ENCODE data around the gene CDK8. TPM values are rescaled to one million over a fixed set of nuclear protein-coding genes. Genes with fewer than 3 reads are reported as not detected.

CDK8 gene
- total RNA-seq, 1 donor from 2014 or later, result 12.4 TPM

DNA sequence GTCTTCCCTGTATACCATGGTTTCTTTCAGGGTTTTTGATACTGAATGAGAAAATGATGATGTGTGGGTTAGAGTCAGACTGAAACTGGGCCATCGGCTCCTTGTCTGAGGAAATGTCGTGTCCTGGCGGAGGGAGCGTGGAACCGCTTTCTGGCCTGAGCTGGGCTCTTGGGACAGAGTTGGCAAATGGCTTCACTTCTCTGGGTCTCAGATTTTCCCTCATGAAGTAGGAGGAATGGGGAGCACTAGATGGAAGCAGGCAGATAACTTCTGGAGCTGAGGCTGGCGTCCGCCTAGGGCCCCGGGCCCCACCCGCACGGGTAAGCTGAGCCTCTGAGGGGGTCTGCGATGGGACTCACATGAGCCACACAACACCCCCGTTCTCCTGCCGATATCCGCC, 170.3 kb downstream of the CDK8 start:
- intact Hi-C loops (cut with DNase I), result no loop called here
- DNase-seq (ENCODE audit: low spot score), result no peak

DNA sequence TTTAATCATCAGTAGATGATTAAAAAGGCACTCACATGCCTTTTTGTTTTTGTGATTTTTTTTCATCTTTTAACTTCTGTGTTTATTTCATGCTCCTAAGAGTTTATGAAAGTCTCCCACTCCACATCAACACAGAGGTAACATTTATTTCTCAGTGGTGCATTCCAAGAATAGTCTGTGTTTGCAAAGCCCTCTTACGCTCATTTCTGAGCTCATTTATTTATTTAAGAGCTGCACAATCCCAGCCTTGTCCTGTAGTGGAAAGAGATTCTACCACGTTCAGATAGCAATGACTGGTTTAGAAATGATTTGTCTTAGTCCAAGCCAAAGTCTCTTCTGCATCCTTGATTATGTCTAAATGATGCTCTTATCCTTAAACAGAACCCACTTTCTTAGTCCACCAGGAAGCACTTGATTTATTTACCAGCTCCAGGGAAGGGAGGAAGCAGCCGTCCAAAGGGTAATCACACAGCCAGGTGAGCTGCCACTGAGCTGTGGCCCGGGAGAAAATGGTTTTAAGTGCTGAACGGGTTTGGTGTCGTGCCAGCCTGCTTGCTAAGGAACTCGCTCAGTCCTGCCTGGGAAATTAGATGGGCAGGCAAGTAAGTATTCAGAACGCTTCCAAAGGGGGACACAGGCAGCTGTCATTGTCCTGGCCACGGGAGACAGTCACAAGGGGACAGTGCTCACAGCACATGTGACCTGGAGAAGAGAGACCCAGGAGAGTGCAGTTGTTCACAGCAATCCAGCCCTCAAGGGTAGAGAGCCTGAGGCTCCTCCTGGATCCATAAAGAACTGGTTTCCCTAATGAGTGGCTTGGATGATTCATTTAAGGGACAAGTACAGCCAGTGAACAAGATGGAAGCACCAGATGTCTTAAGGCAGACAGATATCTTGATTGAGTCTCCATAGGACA, 171.8 kb downstream of the CDK8 start:
- no peak for DNase-seq (ENCODE audit: low spot score)
- intact Hi-C loops (cut with DNase I), result no loop called here

DNA sequence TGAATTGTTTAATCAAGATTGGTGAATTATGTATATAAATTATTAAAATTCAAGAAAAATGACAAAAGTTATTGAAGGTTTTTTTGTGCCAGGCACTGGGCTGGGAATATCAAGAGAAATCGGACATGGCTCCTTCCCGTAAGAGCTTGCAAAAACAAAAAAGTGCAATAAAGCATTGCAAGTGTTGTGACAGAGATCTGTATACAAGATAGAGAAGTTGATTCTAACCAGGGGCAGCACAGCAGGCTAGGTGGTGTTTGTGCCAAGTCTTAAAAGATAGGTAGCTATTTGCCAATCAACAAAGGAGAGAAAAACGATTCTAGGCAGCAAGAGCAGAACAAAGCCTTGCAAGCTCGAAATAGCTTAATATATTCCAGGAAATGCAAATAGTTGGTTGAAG, 179.8 kb downstream of the CDK8 start:
- no peak for DNase-seq (ENCODE audit: low spot score)
- intact Hi-C loops (cut with DNase I), result no loop called here

DNA sequence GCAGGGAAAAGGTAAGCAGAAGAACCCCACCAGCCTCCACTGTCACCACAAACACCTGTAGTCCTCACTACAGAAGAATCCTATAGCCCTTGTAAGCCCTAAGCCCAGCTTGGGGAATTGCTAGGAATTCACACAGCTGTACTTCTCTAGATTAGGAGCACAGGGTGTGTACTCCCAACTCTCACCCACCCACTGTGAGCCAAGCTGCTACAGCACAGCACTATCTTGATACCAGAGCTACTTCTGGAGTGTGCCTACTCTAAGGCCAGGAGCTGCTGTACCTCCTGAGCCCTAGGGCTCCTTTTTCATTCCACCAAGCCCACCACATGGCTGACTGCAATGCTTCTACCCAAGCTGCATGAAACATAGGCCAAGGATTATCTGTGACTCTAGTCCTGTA, 181.2 kb downstream of the CDK8 start:
- intact Hi-C loops (cut with DNase I), result no loop called here
- DNase-seq (ENCODE audit: low spot score), result no peak

DNA sequence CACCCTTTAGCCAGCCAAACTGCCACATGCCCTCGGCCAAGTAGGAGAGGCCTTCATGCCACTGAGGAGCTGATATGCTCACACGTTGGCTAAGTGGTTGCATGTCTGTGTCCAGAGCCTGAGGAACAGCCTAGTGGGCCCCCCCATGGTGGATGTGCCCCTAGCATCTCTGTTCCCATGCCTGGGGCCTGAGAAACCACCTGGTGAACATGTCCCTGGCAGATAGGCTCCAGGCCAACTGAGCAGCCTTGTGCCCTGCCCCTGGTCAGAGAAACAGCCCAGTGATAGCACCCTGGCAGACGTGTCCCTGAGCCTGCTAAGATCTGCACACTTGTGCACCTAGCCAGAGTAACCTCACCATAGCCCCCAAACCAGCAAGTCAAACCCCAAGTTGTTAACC, 181.7 kb downstream of the CDK8 start:
- intact Hi-C loops (cut with DNase I), result no loop called here
- DNase-seq (ENCODE audit: low spot score), result no peak

DNA sequence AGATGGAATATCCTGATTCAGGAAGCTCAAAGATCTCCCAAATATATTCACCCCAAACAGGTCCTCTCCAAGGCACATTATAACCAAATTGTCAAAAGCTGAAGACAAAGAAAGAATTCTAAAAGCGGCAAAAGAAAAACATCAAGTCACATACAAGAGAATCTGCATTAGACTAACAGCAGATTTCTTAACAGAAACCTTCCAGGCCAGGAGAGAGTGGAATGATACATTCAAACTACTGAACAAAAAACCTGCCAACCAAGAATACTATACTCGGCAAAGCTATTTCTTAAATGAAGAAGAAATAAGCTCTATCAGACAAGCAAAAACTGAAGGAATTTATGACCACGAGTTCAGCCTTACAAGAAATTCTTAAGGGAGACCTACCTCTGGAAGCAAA, 183.0 kb downstream of the CDK8 start:
- no peak for DNase-seq (ENCODE audit: low spot score)
- intact Hi-C loops (cut with DNase I), result no loop called here

DNA sequence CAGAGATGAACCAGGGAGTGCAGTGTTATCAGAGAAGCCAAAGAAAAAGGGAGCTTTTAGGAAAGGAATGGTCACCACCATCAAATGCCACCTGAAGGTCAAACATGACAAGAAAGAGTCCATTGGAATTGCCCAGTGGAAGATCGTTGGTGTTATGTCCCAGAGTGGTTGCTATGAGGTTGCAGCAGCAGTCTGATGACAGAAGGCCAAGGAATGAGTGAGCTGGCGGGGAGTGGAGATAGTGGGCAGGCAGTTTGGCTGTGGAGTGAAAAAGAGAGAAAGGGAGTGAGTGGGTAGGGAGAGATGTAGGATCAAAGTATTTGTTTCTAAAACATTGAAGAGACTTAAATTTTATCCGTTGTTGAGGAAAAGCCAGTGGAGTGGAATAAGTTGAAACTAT, 186.2 kb downstream of the CDK8 start:
- intact Hi-C loops (cut with DNase I), result no loop called here
- DNase-seq (ENCODE audit: low spot score), result no peak

DNA sequence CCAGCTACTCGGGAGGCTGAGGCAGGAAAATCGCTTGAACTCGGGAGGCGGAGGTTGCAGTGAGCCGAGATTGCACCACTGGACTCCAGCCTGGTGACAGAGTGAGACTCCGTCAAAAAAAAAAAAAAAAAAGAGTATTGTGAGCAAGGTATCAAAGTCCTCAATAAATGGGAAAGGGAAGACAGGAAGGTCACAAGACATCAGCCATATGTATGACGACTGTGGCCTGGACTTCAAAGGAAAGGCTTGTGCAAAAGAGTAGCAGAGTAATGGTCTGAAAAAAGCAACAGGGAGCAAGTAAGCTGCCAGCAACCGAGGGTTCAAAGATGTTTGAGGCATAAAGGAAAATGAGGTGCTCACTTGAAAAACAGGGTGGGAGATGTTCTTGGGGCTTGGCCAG, 187.5 kb downstream of the CDK8 start:
- intact Hi-C loops (cut with DNase I), result no loop called here

DNA sequence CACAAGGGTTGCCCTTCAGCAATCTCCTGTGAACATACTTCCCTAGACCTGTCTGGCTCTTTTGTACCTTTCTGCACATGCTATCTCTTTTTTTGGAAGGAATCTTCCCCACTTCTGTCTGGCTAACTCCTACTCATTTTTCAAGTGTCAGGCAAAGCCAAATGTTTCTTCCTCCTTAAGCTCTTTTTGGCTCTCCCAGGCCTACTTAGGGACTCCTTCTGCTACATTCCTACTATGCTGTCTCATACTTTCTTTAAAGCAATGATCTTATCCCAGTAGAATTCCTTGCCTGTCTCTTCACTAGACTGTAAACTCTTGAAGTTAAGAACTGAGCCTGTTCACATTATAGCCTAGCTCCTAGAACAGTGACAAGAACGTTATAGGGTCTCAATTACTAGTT, 188.6 kb downstream of the CDK8 start:
- no peak for DNase-seq (ENCODE audit: low spot score)
- intact Hi-C loops (cut with DNase I), result no loop called here

More for the DNA sequence above, 187.5 kb downstream of the CDK8 start:
- no peak for DNase-seq (ENCODE audit: low spot score)

DNA sequence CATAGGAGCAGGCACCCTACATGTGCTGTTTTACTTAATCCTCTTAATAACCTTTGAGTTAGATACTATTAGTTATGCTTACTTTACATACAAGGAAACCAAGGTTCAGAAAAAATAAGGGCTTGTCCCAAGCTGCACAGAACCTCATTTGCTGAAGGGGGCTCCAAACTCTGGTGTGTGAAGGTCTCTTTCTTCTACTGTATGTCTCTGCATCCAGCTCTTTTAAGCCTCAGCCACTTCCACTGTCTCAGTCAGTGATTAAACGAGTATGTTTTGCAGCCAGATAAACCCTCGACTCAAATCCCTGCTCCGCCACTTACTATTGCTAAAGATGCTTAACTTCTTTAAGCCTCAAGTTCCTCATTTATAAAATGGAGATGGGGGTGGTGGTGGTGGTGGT, 191.2 kb downstream of the CDK8 start:
- intact Hi-C loops (cut with DNase I), result no loop called here
- no peak for DNase-seq (ENCODE audit: low spot score)

DNA sequence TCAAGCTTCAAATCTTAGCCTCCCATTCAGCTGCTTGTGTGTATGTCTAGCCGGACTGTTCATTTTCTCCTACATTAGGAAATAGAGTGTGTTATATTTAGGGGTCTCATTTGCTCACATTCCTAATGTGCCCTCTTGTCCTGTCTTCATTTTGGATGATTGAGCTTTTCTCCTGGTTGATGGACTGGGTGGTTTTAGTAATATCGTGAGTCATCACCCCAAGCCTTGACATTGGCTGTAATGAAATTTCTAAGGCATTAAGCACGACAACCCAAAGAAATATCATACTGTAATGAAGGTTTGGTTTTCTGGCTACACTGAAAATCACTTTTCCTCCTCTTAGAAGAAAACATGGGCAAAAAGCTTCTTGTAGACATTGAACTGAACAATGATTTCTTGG, 192.8 kb downstream of the CDK8 start:
- no peak for DNase-seq (ENCODE audit: low spot score)
- intact Hi-C loops (cut with DNase I), result no loop called here

DNA sequence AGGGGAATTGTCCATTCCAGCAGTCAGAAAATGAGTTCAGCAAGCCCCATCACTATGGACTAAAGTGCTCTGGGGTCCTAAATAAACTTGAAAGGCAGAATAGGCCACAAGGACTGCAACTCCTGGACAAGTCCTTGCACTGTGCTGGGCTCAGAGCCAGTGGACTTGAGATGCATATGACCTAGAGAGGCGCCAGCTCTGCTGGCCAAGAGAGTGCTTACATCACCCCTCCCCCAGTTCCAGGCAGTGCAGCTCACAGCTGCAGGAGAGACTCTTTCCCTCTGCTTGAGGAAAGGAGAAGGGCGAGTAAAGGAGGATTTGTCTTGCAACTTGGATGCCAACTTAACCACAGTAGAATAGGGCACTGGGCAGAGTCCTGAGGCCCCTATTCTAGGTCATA, 194.1 kb downstream of the CDK8 start:
- intact Hi-C loops (cut with DNase I), result no loop called here
- no peak for DNase-seq (ENCODE audit: low spot score)

DNA sequence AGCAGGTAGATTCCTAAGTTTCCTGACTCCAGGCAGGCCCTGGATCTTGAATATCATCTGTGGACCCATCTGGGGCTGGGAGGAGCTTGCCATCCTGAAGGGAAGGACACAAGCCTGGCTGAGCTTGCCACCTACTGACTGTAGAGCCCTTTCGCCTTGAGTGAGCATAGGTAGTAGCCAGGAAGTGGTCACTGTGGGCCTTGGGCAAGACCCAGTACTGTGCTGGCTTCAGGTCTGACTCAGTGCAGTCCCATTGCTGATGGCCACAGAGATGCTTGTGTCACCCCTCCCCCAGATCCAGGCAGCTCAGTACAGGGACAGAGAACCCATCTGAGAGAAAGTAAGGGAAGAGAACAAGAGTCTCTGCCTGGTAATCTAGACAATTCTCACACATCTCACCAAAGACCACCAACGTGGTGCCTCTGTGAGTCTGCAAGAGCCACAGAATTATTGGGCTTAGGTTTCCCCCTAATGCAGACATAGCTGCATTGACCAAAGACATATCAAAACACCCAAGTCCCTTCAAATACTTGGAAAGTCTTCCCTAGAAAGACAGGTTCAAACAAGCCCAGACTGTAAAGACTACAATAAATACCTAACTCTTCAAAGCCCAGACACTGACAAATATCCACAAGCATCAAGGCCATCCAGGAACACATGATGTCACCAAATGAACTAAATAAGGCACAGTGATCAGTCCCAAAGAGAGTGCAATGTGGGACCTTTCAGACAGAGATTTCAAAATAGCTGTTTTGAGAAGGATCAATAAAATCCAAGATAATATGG, 195.3 kb downstream of the CDK8 start:
- intact Hi-C loops (cut with DNase I), result no loop called here
- DNase-seq (ENCODE audit: low spot score), result no peak

Other genes with a start within 250 kb of the CDK8 start
- 0.89 TPM for gene SHISA2, start 202.1 kb upstream of the CDK8 start, total RNA-seq
- gene RNF6, start 31.8 kb upstream of the CDK8 start, total RNA-seq, result 29.6 TPM